Activated T-cell treated with anti-CD3 and anti-CD28 coated beads, Interleukin-2, amount 50 U/mL, for 24 hours (primary cell): Measurements from ENCODE around the gene RBP5.

Source experiments
- DNase-seq: peaks from one replicate; pipeline ENCODE4 v3.0.0-alpha.2; 2020
- H3K27ac Mint-ChIP-seq: 2 replicates; pipeline ENCODE4 v1.8.0; 2020; ENCODE audit warnings: mild to moderate bottlenecking, mixed read lengths
- H3K27me3 Mint-ChIP-seq: 2 replicates; pipeline ENCODE4 v1.8.0; 2020; ENCODE audit warnings: mixed read lengths
- H3K36me3 Mint-ChIP-seq: 2 replicates; pipeline ENCODE4 v1.8.0; 2020; ENCODE audit warnings: low read depth, mixed read lengths
- H3K4me1 Mint-ChIP-seq: 2 replicates; pipeline ENCODE4 v1.8.0; 2020; ENCODE audit warnings: low read depth, mixed read lengths
- H3K4me3 Mint-ChIP-seq: 2 replicates; pipeline ENCODE4 v1.8.0; 2020; ENCODE audit warnings: mild to moderate bottlenecking, moderate library complexity, mixed read lengths
- H3K9me3 Mint-ChIP-seq: 2 replicates; pipeline ENCODE4 v1.8.0; 2020; ENCODE audit warnings: mixed read lengths

Gene RBP5

DNA sequence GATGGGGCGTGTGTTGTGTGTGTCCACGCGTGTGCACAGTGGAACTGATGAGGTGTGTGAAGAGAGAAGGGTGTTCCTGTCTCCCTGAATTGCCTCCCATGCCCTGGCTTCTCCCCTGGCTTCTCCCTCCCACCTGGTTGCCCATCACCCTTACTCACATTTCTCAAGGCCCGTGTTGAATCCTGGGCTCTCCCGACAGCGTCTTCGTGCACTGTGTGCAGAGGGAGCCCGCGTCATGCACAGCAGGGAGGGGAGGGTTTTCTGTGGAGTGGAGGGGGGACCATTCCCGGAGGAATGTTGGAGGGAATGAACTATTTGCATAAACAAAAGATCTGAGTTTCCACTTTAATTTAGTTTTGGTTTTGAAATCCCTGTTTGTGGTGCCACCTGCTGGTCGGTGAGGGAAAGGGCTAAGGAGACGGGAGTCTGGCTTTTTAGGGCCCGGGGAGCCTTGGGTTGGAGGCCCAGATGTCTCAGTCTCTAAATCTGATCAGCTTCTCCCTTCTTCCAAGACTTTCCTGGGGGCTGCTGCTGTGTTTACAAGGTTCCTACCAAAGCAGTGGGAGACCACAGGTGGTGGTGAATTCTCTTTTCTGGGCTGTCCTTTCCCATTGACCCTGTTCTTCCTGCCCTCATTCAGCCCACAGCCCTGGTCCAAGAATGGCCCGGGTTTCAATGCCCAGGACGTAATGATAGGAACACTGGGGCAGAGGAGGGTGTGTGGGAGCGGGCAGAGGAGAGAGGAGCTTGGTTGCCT, 36.3 kb downstream of the RBP5 start, which contains the start of gene C1R:
Gene C1R, minus strand, starts transcription at position 217 of the 757 bp plus-strand sequence. Its CDS starts 57 bp downstream, at position 160.
- DNase-seq, result peak; percentile 79
- Mint-ChIP-seq H3K4me3 (peak within 1 kb of the TSS; percentile 78), H3K27me3 (peaks cover 2% of the 10 kb centered on the region), H3K27ac (peak within 1 kb of the TSS; percentile 85), H3K36me3 (no peaks in the 10 kb centered on the region), H3K4me1 (peaks cover 9% of the 10 kb centered on the region), H3K9me3 (no peaks in the 10 kb centered on the region)

DNA sequence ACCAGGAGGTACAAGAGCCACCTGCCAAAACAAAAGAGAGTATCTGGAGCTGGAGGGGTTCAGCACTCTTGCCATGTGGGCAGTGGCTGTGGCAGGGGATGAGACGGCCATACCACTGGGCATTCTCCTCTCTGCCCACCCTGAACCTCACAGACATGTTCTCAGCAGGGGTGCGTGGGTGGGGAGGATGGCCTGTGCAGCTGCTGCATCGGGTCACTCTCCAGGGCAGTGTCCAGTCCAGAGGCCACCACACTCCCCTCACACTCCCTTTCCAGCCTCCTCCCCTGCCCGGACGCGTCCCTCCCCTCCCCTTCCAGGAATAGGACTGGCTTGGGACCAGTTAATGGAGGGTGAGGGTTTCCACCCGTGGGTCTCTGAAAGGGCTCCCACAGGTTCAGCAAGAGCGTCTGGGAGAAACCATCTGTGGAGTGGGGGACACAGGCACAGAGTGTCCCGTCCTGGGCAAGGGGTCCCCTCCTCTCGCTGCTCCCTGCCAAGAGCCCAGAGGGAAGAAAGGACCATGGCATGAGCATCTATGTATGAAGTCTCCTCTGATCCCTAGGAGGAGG, 36.9 kb downstream of the RBP5 start:
- Mint-ChIP-seq H3K9me3 (no peaks in the 10 kb centered on the region), H3K36me3 (no peaks in the 10 kb centered on the region), H3K4me3 (peak overlapping the region; percentile 78), H3K27ac (peak overlapping the region; percentile 85), H3K27me3 (peaks cover 2% of the 10 kb centered on the region), H3K4me1 (peaks cover 9% of the 10 kb centered on the region)
- no peak for DNase-seq

DNA sequence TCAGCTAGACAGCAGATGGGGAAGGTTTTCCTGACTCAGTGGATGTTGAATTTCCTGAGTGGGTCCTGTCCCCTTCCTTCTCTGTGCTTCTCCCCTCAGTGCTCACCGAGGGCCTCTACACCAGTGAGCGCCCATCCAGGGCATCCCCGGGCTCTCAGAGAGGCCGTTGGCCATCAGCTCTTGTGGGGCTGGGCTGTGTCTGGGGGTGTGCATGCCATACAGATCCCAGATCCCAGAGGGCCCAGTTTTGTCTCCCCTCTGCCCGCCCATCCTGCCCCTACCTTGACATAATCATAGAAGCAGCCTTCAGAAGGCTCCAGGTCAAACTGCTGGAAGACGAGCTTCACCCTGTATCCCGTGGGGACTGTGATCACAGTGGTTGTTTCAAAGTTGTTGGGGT, 37.5 kb downstream of the RBP5 start:
- Mint-ChIP-seq H3K4me3 (no peak overlapping the region), H3K27ac (no peak overlapping the region), H3K9me3 (no peaks in the 10 kb centered on the region)

GRCh38 chr12:7090222-7090998, 38.3 kb downstream of the RBP5 start:
- no peak overlapping the region for H3K4me3 Mint-ChIP-seq
- no peak overlapping the region for H3K27ac Mint-ChIP-seq
- no peaks in the 10 kb centered on the region for H3K36me3 Mint-ChIP-seq
- peaks cover 2% of the 10 kb centered on the region for H3K27me3 Mint-ChIP-seq
- H3K4me1 Mint-ChIP-seq, result peaks cover 9% of the 10 kb centered on the region
- DNase-seq, result no peak
- no peaks in the 10 kb centered on the region for H3K9me3 Mint-ChIP-seq

More for the DNA sequence above, 37.5 kb downstream of the RBP5 start:
- Mint-ChIP-seq H3K36me3 (no peaks in the 10 kb centered on the region), H3K4me1 (peaks cover 9% of the 10 kb centered on the region), H3K27me3 (peaks cover 2% of the 10 kb centered on the region)
- DNase-seq, result no peak

- Mint-ChIP-seq H3K27ac (no peak overlapping the region), H3K27me3 (peaks cover 2% of the 10 kb centered on the region), H3K4me1 (peaks cover 9% of the 10 kb centered on the region), H3K36me3 (no peaks in the 10 kb centered on the region), H3K9me3 (no peaks in the 10 kb centered on the region), H3K4me3 (no peak overlapping the region)
- DNase-seq, result no peak
Measured at GRCh38 chr12:7089196-7089871, 39.4 kb downstream of the RBP5 start.

- no peak overlapping the region for H3K27ac Mint-ChIP-seq
Measured at GRCh38 chr12:7083125-7083524, 45.6 kb downstream of the RBP5 start.

GRCh38 chr12:7081037-7081436, 47.7 kb downstream of the RBP5 start:
- Mint-ChIP-seq H3K27me3 (no peaks in the 10 kb centered on the region), H3K27ac (no peak overlapping the region), H3K4me3 (no peak overlapping the region), H3K36me3 (no peaks in the 10 kb centered on the region), H3K4me1 (no peaks in the 10 kb centered on the region), H3K9me3 (peaks cover 5% of the 10 kb centered on the region)
- no peak for DNase-seq

More at GRCh38 chr12:7083125-7083524, 45.6 kb downstream of the RBP5 start:
- no peaks in the 10 kb centered on the region for H3K4me1 Mint-ChIP-seq
- H3K36me3 Mint-ChIP-seq, result no peaks in the 10 kb centered on the region
- H3K4me3 Mint-ChIP-seq, result no peak overlapping the region
- no peaks in the 10 kb centered on the region for H3K27me3 Mint-ChIP-seq
- no peak for DNase-seq
- peaks cover 5% of the 10 kb centered on the region for H3K9me3 Mint-ChIP-seq

- Mint-ChIP-seq H3K9me3 (peaks cover 5% of the 10 kb centered on the region), H3K4me3 (no peak overlapping the region), H3K4me1 (no peaks in the 10 kb centered on the region), H3K27me3 (no peaks in the 10 kb centered on the region), H3K36me3 (no peaks in the 10 kb centered on the region), H3K27ac (no peak overlapping the region)
- no peak for DNase-seq
Measured at GRCh38 chr12:7079826-7080125, 48.9 kb downstream of the RBP5 start.

GRCh38 chr12:7078163-7078562, 50.5 kb downstream of the RBP5 start:
- Mint-ChIP-seq H3K4me3 (no peak overlapping the region), H3K27me3 (no peaks in the 10 kb centered on the region)
- no peak for DNase-seq

GRCh38 chr12:7076493-7076892, 52.2 kb downstream of the RBP5 start:
- Mint-ChIP-seq H3K4me1 (no peaks in the 10 kb centered on the region), H3K4me3 (no peak overlapping the region), H3K9me3 (no peaks in the 10 kb centered on the region), H3K36me3 (no peaks in the 10 kb centered on the region), H3K27me3 (peaks cover 3% of the 10 kb centered on the region), H3K27ac (no peak overlapping the region)
- no peak for DNase-seq

More at GRCh38 chr12:7078163-7078562, 50.5 kb downstream of the RBP5 start:
- H3K4me1 Mint-ChIP-seq, result no peaks in the 10 kb centered on the region
- peaks cover 2% of the 10 kb centered on the region for H3K9me3 Mint-ChIP-seq
- no peak overlapping the region for H3K27ac Mint-ChIP-seq
- no peaks in the 10 kb centered on the region for H3K36me3 Mint-ChIP-seq

- no peak for DNase-seq
- Mint-ChIP-seq H3K4me1 (no peaks in the 10 kb centered on the region), H3K9me3 (no peaks in the 10 kb centered on the region), H3K36me3 (no peaks in the 10 kb centered on the region), H3K27me3 (peaks cover 3% of the 10 kb centered on the region), H3K27ac (no peak overlapping the region), H3K4me3 (no peak overlapping the region)
Measured at GRCh38 chr12:7075939-7076338, 52.8 kb downstream of the RBP5 start.

DNA sequence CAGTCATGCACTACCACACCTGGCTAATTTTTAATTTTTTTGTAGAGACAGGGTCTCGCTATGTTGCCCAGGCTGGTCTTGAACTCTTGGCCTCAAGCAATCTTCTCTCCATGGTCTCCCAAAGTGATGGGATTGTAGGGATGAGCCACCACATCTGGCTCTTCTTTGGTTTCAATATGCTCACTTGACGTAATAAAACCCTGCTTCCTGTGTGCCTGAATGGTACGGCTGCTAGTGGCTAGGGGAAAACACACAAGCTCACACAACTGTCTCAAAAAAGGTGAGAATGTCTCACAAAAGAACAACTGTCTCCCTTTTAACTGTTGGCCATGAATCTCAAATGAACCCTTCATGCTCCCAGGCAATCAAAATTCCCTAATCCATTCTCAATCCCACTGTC, 53.2 kb downstream of the RBP5 start:
- no peak for DNase-seq
- H3K4me1 Mint-ChIP-seq, result no peaks in the 10 kb centered on the region
- H3K27ac Mint-ChIP-seq, result no peak overlapping the region
- H3K9me3 Mint-ChIP-seq, result no peaks in the 10 kb centered on the region
- peaks cover 3% of the 10 kb centered on the region for H3K27me3 Mint-ChIP-seq
- H3K36me3 Mint-ChIP-seq, result no peaks in the 10 kb centered on the region
- no peak overlapping the region for H3K4me3 Mint-ChIP-seq

GRCh38 chr12:7073946-7074345, 54.7 kb downstream of the RBP5 start:
- H3K4me1 Mint-ChIP-seq, result no peaks in the 10 kb centered on the region
- H3K36me3 Mint-ChIP-seq, result no peaks in the 10 kb centered on the region
- peaks cover 3% of the 10 kb centered on the region for H3K27me3 Mint-ChIP-seq
- no peak overlapping the region for H3K27ac Mint-ChIP-seq
- no peak overlapping the region for H3K4me3 Mint-ChIP-seq
- DNase-seq, result no peak
- no peaks in the 10 kb centered on the region for H3K9me3 Mint-ChIP-seq
